Umbilical cord (tissue), 2 donors: Measurements from ENCODE around the gene PDZD2. TPM values are rescaled to one million over a fixed set of nuclear protein-coding genes. Genes with fewer than 3 reads are reported as not detected.
"Not testable (repeated sequence)": the region's sequence is repeated elsewhere in the genome, so short reads cannot be mapped to it uniquely, and the experiment has no call there.

Experiments used
- DNase-seq: peaks from one replicate; pipeline ENCODE4 v3.0.0-alpha.2; 2015; ENCODE audit warnings: low spot score
- total RNA-seq: library from RNA; depleted of rRNA; stranded (reverse); fragments of >200 nt; gene quantifications from one replicate; pipeline ENCODE4 v1.2.3, GENCODE V29; 2014; ENCODE audit warnings: low replicate concordance; ENCODE audit not compliant: insufficient read depth

PDZD2 gene
- total RNA-seq, 1 donor from 2014 or later, result 5.5 TPM

DNA sequence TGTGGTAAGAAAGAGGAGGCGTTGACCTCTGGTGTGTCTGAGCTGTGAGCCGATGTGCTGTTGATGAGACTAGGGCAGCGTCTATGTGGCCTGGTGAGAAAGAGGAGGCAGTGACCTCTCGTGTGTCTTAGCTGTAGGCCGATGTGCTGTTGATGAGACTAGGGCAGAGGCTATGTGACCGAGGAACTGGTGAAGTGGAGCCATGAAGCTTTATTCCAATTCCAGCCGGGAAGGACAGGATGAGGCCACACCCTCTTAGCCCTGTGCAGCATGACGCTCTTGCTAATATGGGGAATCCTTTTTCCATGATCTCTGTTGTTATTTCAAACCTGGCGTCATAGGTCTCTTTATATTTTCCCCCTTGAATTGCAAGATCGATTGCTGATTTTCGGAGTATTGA lies 362.8 kb downstream of the PDZD2 start:
- DNase-seq, result no peak

DNA sequence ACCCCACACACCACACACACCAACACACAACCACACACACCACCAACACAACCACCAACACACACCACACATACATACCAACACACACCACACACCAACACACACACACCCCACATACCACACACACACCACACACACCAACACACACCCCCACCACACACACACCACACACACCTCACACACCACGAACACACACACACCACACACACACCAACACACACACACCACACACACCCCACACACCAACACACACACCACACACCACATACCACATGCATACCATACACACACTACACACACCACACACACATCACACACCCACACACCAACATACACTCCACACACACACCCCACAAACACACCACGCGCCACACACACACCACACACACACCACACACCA lies 363.8 kb downstream of the PDZD2 start:
- DNase-seq, result no peak

DNA sequence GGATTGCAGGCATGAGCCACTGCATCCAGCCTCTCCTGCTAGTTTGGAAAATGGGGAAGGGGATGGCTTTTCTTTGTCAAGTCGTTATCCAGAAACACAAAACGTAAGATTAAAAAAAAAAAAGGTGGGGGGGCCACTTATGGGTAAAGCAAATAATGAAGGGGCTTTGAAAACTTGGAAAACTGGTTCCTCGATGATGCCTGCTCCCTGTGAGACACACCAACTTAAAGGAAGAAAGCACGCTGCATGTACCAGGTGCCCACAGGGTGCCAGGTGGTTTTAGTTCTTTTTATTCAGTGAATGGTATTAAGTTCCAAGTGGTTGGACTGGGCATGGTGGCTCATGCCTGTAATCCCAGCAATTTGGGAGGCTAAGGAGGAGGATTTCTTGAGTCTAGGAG lies 365.1 kb downstream of the PDZD2 start:
- DNase-seq, result no peak

DNA sequence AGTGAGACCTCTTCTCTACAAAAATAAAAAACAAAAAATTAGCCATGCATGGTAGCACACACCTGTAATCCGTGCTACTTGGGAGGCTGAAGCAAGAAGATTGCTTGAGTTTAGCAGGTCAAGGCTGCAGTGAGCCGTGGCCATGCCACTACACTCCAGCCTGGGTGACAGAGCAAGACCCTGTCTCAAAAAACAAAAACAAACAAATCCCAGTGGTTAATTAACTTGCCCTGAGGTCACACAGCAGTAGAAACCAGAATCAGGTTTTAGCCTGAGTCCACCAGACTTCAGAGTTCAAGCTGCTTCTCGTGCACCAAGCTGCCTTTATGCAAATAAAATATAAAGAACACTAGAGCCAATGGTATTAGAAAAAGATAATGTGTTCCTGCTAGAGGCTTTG lies 365.5 kb downstream of the PDZD2 start:
- DNase-seq, result no peak

DNA sequence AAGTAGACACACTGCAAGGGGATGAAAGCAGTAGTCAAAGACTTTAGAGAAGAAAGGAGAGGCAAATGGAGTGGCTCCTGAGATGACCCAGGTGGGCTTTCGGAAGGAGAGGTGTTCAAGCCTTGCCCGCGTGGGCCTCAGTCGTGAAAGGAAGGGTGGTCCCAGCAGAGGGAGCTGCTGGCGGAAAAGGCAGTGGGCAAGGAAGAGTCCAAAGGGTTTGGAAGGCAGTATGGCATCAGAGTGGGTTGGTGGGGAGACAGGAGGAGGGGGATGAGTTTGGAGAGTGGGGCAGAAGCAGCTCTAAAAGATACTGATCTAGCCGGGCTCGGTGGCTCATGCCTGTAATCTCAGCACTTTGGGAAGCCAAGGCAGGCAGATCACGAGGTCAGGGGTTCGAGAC lies 369.8 kb downstream of the PDZD2 start:
- no peak for DNase-seq

DNA sequence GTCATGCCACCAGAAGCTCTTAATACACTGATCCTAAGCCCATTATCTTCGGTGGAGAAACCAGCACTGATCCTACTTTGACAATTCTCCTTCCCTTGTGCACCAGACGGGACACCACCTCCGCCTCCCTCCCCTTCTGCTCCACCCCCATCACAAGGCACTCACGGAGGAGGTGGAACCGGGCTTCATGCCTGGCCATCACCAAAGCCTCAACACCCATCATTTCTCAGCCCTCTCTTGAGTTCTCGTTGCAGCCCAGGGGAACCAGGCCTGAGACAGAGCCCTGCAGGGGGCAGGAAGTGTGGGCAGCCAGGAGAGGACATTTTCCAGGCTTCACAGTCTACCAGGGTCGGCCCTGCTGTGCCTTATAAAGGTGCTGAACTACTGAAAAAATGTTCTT lies 374.7 kb downstream of the PDZD2 start:
- DNase-seq, result no peak

DNA sequence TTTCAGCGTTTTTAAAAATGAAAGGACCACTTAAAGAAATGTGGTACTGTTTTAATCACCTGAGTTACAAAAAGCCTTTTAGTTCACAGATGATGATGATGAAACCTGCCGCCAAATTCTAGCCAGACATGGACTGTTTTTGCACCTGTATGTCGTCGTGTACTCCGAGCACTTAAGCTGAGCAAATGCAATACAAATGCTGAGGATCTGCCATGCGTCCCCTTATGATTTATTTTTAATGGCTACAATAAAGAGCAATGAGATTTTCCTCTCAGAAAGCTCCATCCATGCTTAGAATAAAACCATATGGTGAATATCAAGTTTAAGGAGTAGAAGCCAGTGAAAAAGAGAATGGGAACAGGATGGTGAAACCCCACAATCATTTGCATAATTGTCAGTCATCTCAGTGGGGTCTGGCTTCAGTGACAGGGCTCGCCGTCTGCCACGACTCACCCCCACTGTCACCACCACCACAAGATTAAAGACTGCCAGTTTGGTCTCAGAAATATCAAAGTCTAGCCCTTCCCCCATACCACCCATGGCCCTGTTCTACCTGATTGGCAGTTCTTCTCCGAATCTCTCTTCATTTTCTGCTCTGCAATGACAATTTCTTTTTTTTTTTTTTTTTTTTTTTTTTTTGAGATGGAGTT lies 375.3 kb downstream of the PDZD2 start:
- DNase-seq, result no peak

DNA sequence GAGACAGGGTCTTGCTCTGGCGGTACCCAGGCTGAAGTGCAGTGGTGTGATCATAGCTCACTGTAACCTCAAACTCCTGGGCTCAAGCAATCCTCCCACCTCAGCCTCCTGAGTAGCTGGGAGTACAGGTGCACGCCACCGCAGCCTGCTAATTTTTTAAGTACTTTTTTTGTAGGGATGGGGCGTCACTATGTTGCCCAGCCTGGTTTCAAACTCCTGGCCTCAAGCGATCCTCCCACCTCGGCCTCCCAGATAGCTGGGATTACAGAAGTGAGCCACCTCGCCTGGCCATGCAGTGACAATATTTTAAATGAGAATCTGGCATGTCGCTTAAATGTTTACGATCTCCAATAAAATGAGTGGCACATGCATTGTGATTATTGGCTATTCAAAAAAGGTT lies 376.3 kb downstream of the PDZD2 start:
- DNase-seq, result not testable (repeated sequence)

DNA sequence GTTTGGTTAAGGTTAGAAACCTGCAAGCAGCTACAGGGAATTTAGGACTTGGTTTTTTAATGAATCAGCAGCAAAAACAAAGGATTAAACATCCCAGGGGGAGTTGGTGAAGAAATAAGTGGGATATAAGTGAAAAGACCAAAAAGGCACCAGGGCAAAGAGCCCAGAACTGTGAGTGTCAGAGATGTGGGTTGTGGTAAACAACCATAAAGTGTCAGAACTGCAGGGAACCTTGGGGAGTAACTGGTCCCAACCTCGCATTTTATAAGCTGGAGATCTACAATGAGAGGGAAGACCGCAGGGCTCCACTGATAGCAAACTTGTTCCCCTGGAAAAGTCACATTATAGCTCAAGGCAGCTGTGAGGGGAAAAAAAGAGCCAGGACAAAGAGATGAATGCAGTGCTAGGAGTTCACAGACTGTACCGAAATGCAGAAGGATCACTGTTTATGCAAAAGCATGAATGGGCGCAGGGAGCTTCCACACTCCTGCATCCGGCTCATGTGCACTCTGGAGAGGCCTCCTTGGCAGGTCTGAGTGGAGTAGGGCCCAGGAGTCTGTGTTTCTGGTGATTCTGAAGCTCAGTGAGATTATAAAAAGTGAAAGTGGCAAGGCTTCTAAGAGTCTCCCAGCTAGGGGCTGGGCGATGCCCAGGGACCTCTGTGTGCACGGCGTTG lies 378.9 kb downstream of the PDZD2 start:
- DNase-seq, result no peak

DNA sequence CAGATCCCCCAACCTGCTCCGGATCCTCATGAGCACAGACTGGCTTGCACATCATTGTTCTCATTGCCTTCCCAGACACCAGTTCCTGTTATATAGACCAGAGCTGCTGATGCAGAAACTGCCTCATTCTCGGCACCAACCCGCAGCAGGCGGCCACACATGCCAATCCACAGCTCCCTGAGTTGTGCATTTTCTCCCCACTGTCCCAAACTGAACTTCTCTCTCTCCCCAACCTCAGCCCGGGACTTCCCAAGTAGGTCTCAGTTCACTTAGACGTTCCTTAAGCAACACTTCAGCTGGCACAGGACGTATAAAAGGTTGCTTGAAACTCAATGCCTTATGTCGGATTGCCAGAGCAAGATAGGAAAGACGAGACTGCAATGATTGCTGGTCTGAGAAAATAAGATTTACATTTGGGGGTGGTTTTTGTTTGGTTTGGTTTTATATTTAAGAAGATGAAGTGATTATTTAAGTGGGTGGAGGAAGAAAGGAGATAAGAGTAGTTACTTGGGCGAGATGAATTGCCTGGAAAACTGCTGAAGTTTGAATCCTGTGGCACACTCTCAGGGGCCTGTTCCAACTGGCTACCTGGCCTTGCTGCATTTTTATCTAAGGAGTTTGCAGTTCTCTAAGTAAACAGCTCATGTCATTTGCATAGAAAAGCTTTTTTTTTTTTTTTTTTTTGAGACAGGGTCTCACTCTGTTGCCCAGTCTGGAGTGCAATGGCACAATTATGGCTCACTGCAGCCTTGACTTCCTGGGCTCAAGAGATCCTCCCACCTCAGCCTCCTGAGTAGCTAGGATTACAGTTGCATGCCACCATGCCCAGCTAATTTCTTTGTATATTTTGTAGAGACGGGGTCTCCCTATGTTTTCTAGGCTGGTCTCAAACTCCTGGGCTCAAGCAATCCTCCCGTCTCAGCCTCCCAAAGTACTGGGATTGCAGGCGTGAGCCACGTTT lies 379.8 kb downstream of the PDZD2 start:
- DNase-seq, result no peak

DNA sequence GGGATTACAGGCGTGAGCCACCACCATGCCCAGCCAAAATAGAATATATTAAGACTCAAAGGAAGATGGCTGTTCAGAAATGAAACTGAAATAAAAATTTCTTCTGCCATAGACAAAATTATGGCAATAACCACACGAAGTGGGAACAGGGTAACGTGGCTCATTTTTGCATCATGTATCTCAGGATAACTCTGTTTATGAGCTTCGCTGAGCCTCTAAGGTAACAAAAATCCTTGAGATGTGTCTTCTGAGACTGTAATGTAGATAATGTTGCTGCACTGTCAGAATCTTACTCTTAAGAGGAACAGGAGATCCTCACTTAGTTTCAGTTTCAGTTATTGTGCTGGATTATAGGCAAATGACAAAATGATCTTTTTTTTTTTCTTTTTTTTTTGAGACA lies 381.3 kb downstream of the PDZD2 start:
- DNase-seq, result no peak

DNA sequence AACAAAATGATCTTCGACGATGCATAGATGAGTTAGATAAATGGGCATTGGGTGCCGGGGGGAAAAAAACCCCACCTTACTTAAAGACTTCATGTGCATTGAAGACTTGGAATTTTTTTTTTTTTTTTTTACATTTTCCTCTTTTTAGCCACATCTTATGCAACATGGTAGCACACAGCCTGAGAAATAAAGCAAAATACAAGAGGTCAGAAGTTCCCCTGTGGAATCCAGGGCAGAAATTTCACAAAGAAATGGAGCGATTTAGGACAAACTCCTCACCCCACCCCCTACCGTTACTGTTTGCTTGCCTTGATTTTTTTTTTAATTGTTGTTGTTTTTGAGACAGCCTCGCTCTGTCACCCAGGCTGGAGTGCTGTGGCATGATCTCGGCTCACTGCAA lies 382.0 kb downstream of the PDZD2 start:
- DNase-seq, result no peak

DNA sequence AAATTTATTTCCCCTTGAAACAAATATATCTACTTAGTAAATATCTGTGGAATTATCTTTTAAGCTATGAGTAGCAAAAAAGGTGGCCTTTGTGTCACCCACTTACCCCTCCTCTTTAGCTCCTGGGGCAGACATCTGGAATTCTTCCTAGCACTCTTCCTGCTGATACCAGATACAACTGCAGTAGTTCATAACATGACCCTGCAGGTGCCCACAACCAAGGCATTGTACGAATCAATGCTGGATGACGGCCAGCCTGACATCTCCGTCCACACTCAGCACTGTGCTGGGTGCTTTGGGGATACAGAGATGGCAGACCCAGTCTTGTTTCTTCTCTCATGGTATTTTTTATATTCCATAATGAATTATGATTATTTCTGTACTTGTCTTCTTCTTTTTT lies 382.8 kb downstream of the PDZD2 start:
- no peak for DNase-seq

DNA sequence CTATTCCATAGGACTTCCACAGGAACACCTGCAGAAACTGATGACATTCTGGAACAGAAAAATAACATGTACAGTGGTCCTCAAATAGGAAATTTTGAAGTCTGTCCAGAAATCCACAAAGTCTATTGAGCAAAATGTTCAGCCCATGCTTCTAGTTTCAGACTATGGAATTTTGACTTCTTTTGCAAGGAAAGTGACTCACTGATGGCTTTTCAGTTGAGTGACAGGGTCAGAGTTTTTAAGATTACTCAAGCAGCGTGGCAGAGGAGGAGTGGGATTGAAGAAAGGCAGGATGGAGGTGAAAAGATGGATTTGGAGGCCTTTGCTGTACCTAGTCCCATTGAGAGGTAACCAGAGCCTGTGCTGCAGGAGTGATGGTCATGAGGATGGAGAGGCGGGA lies 383.7 kb downstream of the PDZD2 start:
- DNase-seq, result no peak

DNA sequence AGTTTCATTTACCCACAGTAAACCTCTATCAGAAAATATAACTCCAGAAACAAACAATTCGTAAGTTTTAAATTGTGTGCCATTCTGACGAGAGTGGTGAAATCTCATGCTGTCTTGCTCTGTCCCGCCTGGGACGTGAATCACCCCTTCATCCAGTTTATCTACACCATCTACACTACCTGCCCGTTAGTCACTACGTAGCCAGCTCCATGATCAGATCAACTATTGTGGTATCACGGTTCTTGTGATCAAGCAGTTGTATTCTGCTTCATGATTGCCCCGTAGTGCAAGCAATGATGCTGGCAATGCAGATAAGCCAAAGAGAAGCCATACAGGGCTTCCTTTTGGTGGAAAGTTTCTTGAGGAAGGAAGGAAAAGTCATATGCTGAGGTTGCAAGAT lies 384.9 kb downstream of the PDZD2 start:
- no peak for DNase-seq

DNA sequence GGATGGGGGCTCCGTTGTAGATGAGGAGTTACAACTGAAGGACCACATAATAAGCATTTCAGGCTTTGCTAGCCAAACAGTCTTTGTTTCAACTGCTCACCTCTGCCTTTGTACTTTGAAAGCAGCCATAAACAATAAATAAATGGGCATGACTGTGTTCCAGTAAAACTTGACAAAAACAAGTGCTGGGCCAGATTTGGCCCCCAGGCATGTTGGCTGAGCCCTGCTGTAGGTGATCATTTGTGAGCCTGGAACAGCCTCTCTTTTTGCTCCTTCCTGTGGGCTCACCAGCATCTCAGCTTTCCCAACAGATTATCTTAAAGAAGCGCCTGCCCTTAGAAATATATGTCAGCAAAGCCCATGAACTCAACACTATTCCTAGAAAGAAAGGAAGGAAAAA lies 385.8 kb downstream of the PDZD2 start:
- no peak for DNase-seq

DNA sequence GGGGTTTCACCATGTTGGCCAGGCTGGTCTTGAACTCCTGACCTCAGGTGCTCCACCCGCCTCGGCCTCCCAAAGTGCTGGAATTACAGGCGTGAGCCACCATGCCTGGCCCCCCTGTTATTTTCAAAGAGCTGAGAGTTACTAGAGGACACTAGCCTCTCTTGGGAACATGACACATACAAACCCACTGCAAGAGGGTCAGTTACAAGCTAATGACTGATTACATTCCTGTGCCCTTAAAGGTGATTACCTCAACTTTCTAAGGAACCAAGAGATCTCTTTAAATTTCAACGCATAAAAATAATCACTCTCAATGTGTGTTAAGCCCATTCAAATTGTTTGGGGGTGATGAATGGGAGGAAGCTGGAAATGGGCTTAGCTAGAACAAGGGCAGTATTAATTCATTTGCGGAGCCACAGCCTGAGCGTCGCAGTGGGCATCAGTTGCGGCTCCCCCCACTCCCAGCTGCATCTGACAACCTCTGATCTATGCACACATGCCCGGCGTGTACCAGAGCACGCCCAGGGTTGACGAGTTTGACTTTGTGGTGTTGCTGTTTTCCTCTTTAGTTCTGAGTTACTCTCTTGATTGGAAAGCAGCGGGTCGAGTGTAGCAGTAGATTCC lies 388.3 kb downstream of the PDZD2 start:
- no peak for DNase-seq

DNA sequence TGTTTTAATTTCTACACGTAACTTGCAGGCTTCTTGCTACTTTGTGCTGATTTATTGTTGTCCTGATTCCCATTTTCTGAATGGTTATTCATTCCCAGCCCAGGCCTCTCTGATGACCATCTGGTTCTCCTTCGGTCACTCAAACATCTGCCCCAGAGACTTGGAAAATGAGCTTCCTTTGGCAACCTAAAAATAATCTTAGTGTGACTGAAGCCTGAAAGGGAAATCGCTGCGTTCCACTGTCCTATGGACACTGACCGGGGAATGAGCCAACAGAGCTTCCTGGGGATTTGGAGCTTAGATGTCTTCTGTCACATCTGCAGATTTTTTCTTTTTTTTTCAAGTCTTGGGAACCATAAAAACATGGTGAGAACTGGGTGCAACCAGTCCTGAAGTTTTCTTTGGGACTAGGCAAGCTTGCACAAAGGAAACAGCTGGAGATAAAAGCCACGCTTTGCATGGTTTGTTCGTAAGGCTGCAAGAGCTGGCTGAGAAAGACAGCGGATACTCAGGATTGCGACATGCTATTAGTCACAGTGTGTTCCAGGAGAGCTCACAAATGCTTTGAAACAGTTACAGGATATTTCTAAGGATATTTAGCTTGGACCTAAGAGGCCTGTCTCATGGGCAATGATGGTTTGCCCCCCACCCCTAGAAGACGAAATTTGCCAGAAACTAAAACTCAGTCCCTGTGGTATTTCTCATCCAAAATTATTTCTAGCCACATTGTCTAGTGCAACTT lies 389.0 kb downstream of the PDZD2 start:
- peak; percentile 98 for DNase-seq

DNA sequence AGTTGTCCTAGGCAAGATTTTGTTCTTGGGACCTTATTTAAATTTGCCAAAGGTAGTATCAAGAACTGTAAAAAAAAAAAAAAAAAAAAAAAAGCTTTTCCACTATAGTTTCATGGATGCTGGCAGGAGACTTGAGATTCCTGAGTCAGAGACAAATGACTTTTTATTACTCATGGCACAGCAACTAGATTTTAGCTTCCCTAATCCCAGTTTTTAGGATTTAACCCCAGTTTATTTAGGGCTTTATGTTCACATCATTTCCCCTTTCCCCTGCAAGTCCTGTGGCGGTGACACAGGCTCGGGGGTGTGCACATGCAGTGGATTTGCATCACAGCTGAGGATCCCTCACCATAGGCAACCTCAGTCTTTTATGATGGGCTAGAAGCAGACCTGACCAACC lies 390.3 kb downstream of the PDZD2 start:
- DNase-seq, result no peak

DNA sequence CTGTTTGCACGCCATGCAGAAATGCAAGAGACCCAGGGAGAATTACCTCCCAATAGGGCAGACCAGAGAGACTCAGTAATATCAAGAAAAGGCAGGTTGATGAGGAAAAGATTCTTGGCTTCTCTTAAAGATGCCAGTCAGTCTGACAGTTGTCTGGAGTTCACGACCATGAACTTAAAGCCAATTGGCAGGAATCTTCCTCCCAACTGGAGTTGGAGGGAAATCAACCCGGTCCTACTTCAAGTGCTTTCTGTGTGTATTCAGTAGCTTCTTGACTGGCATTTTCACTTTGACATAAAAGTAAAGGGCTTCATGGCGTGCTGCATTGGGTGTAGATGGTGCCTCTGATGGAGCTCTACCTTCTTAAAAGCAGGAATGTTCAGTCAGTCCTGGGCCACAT lies 390.9 kb downstream of the PDZD2 start:
- no peak for DNase-seq

DNA sequence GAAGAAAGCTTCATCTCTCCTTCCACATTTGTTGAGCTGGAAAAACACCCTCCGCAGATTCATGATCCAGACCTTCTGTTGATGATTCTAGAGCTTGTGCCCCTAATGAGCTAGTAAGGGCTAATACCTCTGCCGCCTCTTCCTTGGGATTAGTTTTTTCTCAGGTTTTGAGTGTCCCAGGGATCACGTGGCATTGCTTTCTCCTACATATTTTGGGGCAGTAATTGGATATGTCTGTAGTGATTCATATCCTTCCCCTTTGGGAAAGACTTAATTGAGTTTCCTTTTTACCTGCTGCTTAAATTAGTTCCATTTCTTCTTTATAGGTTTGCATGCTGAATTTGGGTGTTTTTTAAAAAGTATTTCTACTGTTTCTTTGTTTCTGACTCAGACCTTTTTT lies 391.3 kb downstream of the PDZD2 start:
- no peak for DNase-seq
